Measurements from ENCODE around the gene VBP1.
"Not testable (repeated sequence)": the region's sequence is repeated elsewhere in the genome, so short reads cannot be mapped to it uniquely, and the experiment has no call there.

VBP1 gene

GRCh38 chrX:155266439-155266838 is 50.2 kb downstream of the VBP1 start:
- in situ Hi-C loops (cut with HindIII; ENCODE audit: low pct_ligation_motif_present, low sequenced_read_pairs), result no loop called here
- no peaks in the 10 kb centered on the region for H3K27me3 ChIP-seq (replicated peaks)
- TF ChIP-seq CTCF (IDR thresholded peaks at IDR 0.05; ENCODE audit: low read depth, low read length, missing control alignments), result no peak

GRCh38 chrX:155267995-155268394 is 51.7 kb downstream of the VBP1 start:
- H3K27me3 ChIP-seq (replicated peaks); in situ Hi-C loops (cut with HindIII; ENCODE audit: low pct_ligation_motif_present, low sequenced_read_pairs); H3K4me3 ChIP-seq (ENCODE audit: low read depth, low read length); H3K27ac ChIP-seq; H3K36me3 ChIP-seq (replicated peaks); DNase-seq: not testable (repeated sequence)

More at GRCh38 chrX:155266439-155266838, 50.2 kb downstream of the VBP1 start:
- Histone ChIP-seq H3K27ac (no peak overlapping the region), H3K4me3 (ENCODE audit: low read depth, low read length) (no peak overlapping the region), H3K36me3 (replicated peaks) (no peaks in the 10 kb centered on the region)
- DNase-seq, result no peak

- no peak overlapping the region for H3K4me3 ChIP-seq (ENCODE audit: low read depth, low read length)
- in situ Hi-C loops (cut with HindIII; ENCODE audit: low pct_ligation_motif_present, low sequenced_read_pairs), result no loop called here
Measured at GRCh38 chrX:155270969-155271368, 54.7 kb downstream of the VBP1 start.

GRCh38 chrX:155279873-155280272 is 63.6 kb downstream of the VBP1 start:
- DNase-seq, result no peak
- Histone ChIP-seq H3K27ac (no peak overlapping the region), H3K36me3 (replicated peaks) (no peaks in the 10 kb centered on the region), H3K27me3 (replicated peaks) (no peaks in the 10 kb centered on the region), H3K4me3 (ENCODE audit: low read depth, low read length) (no peak overlapping the region)
- TF ChIP-seq CTCF (IDR thresholded peaks at IDR 0.05; ENCODE audit: low read depth, low read length, missing control alignments), result no peak
- in situ Hi-C loops (cut with HindIII; ENCODE audit: low pct_ligation_motif_present, low sequenced_read_pairs), result no loop called here

More at GRCh38 chrX:155270969-155271368, 54.7 kb downstream of the VBP1 start:
- DNase-seq, result no peak
- no peak for TF ChIP-seq CTCF (IDR thresholded peaks at IDR 0.05; ENCODE audit: low read depth, low read length, missing control alignments)
- no peaks in the 10 kb centered on the region for H3K27me3 ChIP-seq (replicated peaks)
- H3K27ac ChIP-seq, result no peak overlapping the region
- no peaks in the 10 kb centered on the region for H3K36me3 ChIP-seq (replicated peaks)

Data from brain microvascular endothelial cell (primary cell).